ENCODE measurements around the gene BBX.

- TF ChIP-seq ARNTL (CRISPR knock-in tag; IDR thresholded peaks at IDR 0.05; ENCODE audit: borderline replicate concordance, low read depth) (no peak), ZNF70 (CRISPR knock-in tag; IDR thresholded peaks at IDR 0.05) (no peak), ZFP3 (CRISPR knock-in tag; IDR thresholded peaks at IDR 0.05) (no peak), ZFP30 (CRISPR knock-in tag; IDR thresholded peaks at IDR 0.05) (no peak), OSR1 (CRISPR knock-in tag; IDR thresholded peaks at IDR 0.05) (no peak), TCF4 (CRISPR knock-in tag; IDR thresholded peaks at IDR 0.05; ENCODE audit: borderline replicate concordance) (no peak), PATZ1 (CRISPR knock-in tag; IDR thresholded peaks at IDR 0.05; ENCODE audit: borderline replicate concordance) (no peak)
These were observed 188.1 kb downstream of the BBX start for GRCh38 chr3:107710851-107711250.

Measured in SK-N-SH treated with all-trans-retinoic acid at 6 μM for 48 hours (cell line).